ENCODE data around the gene PLK3.

PLK3 gene

DNA sequence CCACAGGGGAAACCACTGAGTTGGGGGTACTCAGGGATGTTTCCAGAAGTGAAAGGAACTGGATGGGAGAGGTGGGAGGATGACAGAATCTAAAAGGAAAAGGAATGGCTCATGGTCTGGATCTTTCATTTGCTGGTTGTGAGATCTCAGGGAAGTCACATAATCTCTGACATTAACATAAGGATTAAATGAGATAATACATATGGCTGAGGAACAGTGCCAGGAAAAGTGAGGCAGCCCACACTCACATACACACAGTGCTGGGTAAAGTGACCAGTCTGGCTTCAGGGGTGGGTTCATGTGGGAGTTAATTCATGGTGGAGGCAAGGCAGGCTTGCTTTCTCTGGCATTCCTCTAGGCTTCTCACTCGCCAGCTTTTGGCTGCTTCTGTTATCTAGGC lies 46.8 kb downstream of the PLK3 start:
- Histone ChIP-seq H3K9me3 (ENCODE audit: low read length) (no peaks in the 10 kb centered on the region), H3K4me2 (ENCODE audit: low read length) (no peak overlapping the region), H3F3A (ENCODE audit: insufficient read depth, low read length) (no peaks in the 10 kb centered on the region), H3K27me3 (ENCODE audit: insufficient read depth, low read length) (0 out of 2 replicates have a peak, but pooled peaks cover 4% of the 10 kb centered on the region), H4K20me1 (ENCODE audit: insufficient read depth, low read length) (no peaks in the 10 kb centered on the region), H3K4me3 (ENCODE audit: low read depth, low read length, poor library complexity, severe bottlenecking) (no peak overlapping the region), H3K27ac (ENCODE audit: low read depth, low read length, poor library complexity, severe bottlenecking) (no peak overlapping the region), H3K9ac (ENCODE audit: low read length) (no peak overlapping the region), H3K9me2 (ENCODE audit: low read depth, low read length) (no peaks in the 10 kb centered on the region), H3K4me1 (ENCODE audit: insufficient read depth, low read length, severe bottlenecking) (peaks cover 9% of the 10 kb centered on the region), H2AFZ (ENCODE audit: low read length) (no peak overlapping the region), H3K79me2 (ENCODE audit: insufficient read depth, low read length) (no peaks in the 10 kb centered on the region), H3K36me3 (ENCODE audit: insufficient read depth, low read length) (no peaks in the 10 kb centered on the region; the same call in 1 of the 2 replicates)
- no peak for TF ChIP-seq EZH2 (IDR thresholded peaks at IDR 0.05; ENCODE audit: borderline replicate concordance, low read length)
- TF ChIP-seq, protein P1, sequence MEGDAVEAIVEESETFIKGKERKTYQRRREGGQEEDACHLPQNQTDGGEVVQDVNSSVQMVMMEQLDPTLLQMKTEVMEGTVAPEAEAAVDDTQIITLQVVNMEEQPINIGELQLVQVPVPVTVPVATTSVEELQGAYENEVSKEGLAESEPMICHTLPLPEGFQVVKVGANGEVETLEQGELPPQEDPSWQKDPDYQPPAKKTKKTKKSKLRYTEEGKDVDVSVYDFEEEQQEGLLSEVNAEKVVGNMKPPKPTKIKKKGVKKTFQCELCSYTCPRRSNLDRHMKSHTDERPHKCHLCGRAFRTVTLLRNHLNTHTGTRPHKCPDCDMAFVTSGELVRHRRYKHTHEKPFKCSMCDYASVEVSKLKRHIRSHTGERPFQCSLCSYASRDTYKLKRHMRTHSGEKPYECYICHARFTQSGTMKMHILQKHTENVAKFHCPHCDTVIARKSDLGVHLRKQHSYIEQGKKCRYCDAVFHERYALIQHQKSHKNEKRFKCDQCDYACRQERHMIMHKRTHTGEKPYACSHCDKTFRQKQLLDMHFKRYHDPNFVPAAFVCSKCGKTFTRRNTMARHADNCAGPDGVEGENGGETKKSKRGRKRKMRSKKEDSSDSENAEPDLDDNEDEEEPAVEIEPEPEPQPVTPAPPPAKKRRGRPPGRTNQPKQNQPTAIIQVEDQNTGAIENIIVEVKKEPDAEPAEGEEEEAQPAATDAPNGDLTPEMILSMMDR (IDR thresholded peaks at IDR 0.05; ENCODE audit: low read length) = no peak

DNA sequence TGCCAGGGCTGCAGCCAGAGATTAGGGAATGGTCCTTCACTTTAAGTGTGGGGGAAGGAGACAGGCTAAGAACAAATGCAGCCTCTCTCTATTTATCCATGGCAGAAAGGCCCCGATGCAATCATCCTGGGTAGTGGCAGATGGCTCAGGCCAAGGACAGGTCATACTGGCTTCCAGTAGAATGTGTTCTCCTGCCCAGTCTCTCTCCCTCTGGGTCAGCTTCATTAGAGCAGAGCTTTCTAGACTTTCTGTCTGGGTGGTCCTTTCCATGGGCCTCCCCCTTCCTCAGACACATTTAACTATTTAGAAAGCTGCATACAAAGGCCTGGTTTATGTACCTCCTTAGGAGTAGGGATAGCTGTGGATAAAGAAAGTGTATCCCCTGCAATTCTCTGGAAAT lies 47.7 kb downstream of the PLK3 start:
- Histone ChIP-seq H3K27me3 (ENCODE audit: insufficient read depth, low read length) (no peaks in the 10 kb centered on the region), H3F3A (ENCODE audit: insufficient read depth, low read length) (no peaks in the 10 kb centered on the region), H3K9me2 (ENCODE audit: low read depth, low read length) (no peaks in the 10 kb centered on the region), H3K27ac (ENCODE audit: low read depth, low read length, poor library complexity, severe bottlenecking) (no peak overlapping the region), H2AFZ (ENCODE audit: low read length) (no peak overlapping the region), H3K9ac (ENCODE audit: low read length) (no peak overlapping the region), H3K36me3 (ENCODE audit: insufficient read depth, low read length) (peaks cover 2% of the 10 kb centered on the region), H4K20me1 (ENCODE audit: insufficient read depth, low read length) (no peaks in the 10 kb centered on the region), H3K4me2 (ENCODE audit: low read length) (no peak overlapping the region), H3K4me1 (ENCODE audit: insufficient read depth, low read length, severe bottlenecking) (peaks cover 4% of the 10 kb centered on the region), H3K9me3 (ENCODE audit: low read length) (no peaks in the 10 kb centered on the region), H3K79me2 (ENCODE audit: insufficient read depth, low read length) (no peaks in the 10 kb centered on the region), H3K4me3 (ENCODE audit: low read depth, low read length, poor library complexity, severe bottlenecking) (no peak overlapping the region)
- TF ChIP-seq, protein P1 (IDR thresholded peaks at IDR 0.05; ENCODE audit: low read length) = no peak
- TF ChIP-seq EZH2 (IDR thresholded peaks at IDR 0.05; ENCODE audit: borderline replicate concordance, low read length) = no peak

DNA sequence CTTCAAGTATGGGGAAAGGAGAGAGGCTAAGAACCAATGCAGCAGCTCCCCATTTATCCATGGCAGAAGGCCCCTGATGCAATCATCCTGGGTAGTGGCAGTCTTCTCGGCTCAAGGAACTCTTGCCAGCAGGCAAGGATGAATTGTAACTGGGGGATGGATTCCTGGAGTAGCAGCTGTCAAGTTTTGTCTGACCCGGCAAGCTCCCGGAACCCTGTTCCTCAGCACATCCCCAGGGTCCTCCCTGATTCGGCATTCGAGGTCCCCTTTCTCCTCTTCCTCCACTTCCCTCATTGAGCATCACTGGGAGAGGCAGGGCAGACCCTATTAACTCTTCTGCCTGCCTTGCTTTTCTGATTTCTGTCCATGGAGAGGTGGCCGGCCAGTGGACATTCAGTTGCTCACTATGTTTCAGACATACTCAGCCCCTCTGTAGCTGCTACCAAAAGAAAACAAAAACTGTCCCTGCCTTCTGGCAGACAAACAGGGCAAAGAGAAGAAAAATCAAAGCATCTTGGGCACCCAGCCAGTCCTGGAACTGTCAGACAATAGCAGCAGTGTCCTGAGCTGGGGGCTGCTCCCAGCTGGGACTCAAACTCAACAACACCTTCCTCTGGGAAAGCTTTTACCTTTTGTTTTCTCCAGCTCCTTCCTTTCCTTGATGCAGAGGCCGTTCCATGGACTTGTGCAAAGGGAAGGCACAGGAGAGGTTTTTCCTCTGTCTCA lies 48.4 kb downstream of the PLK3 start:
- Histone ChIP-seq H4K20me1 (ENCODE audit: insufficient read depth, low read length) (no peaks in the 10 kb centered on the region), H3K9ac (ENCODE audit: low read length) (no peak overlapping the region), H3K36me3 (ENCODE audit: insufficient read depth, low read length) (peaks cover 5% of the 10 kb centered on the region), H3K4me1 (ENCODE audit: insufficient read depth, low read length, severe bottlenecking) (no peaks in the 10 kb centered on the region), H3F3A (ENCODE audit: insufficient read depth, low read length) (no peaks in the 10 kb centered on the region), H3K27ac (ENCODE audit: low read depth, low read length, poor library complexity, severe bottlenecking) (no peak overlapping the region), H3K4me2 (ENCODE audit: low read length) (no peak overlapping the region), H3K9me3 (ENCODE audit: low read length) (no peaks in the 10 kb centered on the region), H3K27me3 (ENCODE audit: insufficient read depth, low read length) (no peaks in the 10 kb centered on the region), H3K9me2 (ENCODE audit: low read depth, low read length) (no peaks in the 10 kb centered on the region), H3K4me3 (ENCODE audit: low read depth, low read length, poor library complexity, severe bottlenecking) (no peak overlapping the region), H2AFZ (ENCODE audit: low read length) (no peak overlapping the region), H3K79me2 (ENCODE audit: insufficient read depth, low read length) (no peaks in the 10 kb centered on the region)
- TF ChIP-seq EZH2 (IDR thresholded peaks at IDR 0.05; ENCODE audit: borderline replicate concordance, low read length) = no peak
- TF ChIP-seq, protein P1 (IDR thresholded peaks at IDR 0.05; ENCODE audit: low read length) = no peak
